ENCODE results near the gene ULK4.

- TF ChIP-seq CTCF (conservative IDR thresholded peaks at IDR 0.05 in 1 of 2, IDR thresholded peaks at IDR 0.05 in 1 of 2; ENCODE audit: low read depth in 1 of 2, low read length in 2 of 2), result no peak
- no peak for TF ChIP-seq EZH2 (IDR thresholded peaks at IDR 0.05; ENCODE audit: low read length, missing control alignments)
These were observed 299.6 kb downstream of the ULK4 start for GRCh38 chr3:41662288-41662687.
